Testis (tissue), 3 donors: ENCODE data around the gene KIF1B. TPM values are rescaled to one million over a fixed set of nuclear protein-coding genes. Genes with fewer than 3 reads are reported as not detected.
"Not testable (repeated sequence)": the region's sequence is repeated elsewhere in the genome, so short reads cannot be mapped to it uniquely, and the experiment has no call there.

Experiments
- DNase-seq: peaks from one replicate; pipeline ENCODE4 v3.0.0-alpha.2; 2019
- H3K27ac ChIP-seq, 2 donors: fragments of 200-600 bp; sonication (generic); one replicate each; pipeline ENCODE4 v1.5.1; 2019
- H3K27me3 ChIP-seq: fragments of 200-600 bp; sonication (generic); one replicate; pipeline ENCODE4 v1.5.1; 2019
- H3K36me3 ChIP-seq: fragments of 200-600 bp; sonication (generic); one replicate; pipeline ENCODE4 v1.5.1; 2017; ENCODE audit warnings: low read depth; ENCODE audit errors: missing control alignments
- H3K4me1 ChIP-seq: fragments of 200-600 bp; sonication (generic); one replicate; pipeline ENCODE4 v1.5.1; 2019
- H3K4me3 ChIP-seq, 2 donors: fragments of 200-600 bp; sonication (generic); one replicate each; pipeline ENCODE4 v1.5.1; 2017 to 2019
- H3K9me3 ChIP-seq: fragments of 200-600 bp; sonication (generic); one replicate; pipeline ENCODE4 v1.5.1; 2017
- CTCF ChIP-seq, 3 experiments: fragments of 450-650 bp in 2 of 3; fragments of 200-600 bp in 1 of 3; sonication (generic) in 1 of 3; IDR thresholded peaks; one replicate each; pipeline ENCODE4 v1.5.1; 2016 to 2019; ENCODE audit warnings: antibody characterized with exemption in 3 of 3, mild to moderate bottlenecking in 2 of 3, moderate library complexity in 1 of 3
- POLR2A ChIP-seq: fragments of 450-650 bp; IDR thresholded peaks from one replicate; pipeline ENCODE4 v1.6.1; 2017; ENCODE audit warnings: antibody characterized with exemption, mild to moderate bottlenecking, moderate library complexity
- WGBS, 2 donors: methylation state at CpG; one replicate each; pipeline ENCODE4 v1.1.5; 2018; 5-methylcytosine and 5-hydroxymethylcytosine counted together
- intact Hi-C: fragments of 100-400 bp; cut with DNase I; formaldehyde crosslinking; loops from one replicate; pipeline ENCODE4 v1.15.1; 2023; ENCODE audit warnings: low total_unique reads
- polyA plus RNA-seq: library from polyadenylated mRNA; stranded (reverse); fragments of 350-450 nt; fragmentation: Illumina TruSeq; extraction: RNeasy Lipid Tissue Mini Kit (QIAGEN cat#74804); gene quantifications from one replicate; pipeline ENCODE4 v1.2.3, GENCODE V29; 2014; ENCODE audit warnings: low read depth, low replicate concordance; ENCODE audit not compliant: insufficient read depth
- total RNA-seq, 2 donors: library from RNA; depleted of rRNA; stranded (reverse); fragments of >200 nt; gene quantifications; one replicate each; pipeline ENCODE4 v1.2.3, GENCODE V29; 2016

KIF1B gene
- total and polyA plus RNA-seq, 3 donors from 2014 or later: 64.5 to 119 (median 71.2) TPM

- no peaks in the 10 kb centered on the region for H3K9me3 ChIP-seq
- H3K4me3 ChIP-seq: no peak overlapping the region
- DNase-seq: no peak
- intact Hi-C loops: no loop called here
- H3K27me3 ChIP-seq: no peaks in the 10 kb centered on the region
- no peak for TF ChIP-seq POLR2A
- TF ChIP-seq CTCF (IDR thresholded peaks at IDR 0.05): no peak
- WGBS, 2 donors: 85 to 86% methylated on average over 6 of the region's 6 CpGs
- H3K27ac ChIP-seq: no peak overlapping the region
- no peaks in the 10 kb centered on the region for H3K4me1 ChIP-seq
- H3K36me3 ChIP-seq: no peaks in the 10 kb centered on the region
Measured at GRCh38 chr1:10193288-10193687, 17.1 kb upstream of the KIF1B start.

GRCh38 chr1:10195570-10195969, 14.8 kb upstream of the KIF1B start:
- Histone ChIP-seq H3K36me3 (no peaks in the 10 kb centered on the region), H3K4me1 (no peaks in the 10 kb centered on the region), H3K4me3 (no peak overlapping the region), H3K9me3 (no peaks in the 10 kb centered on the region), H3K27me3 (no peaks in the 10 kb centered on the region), H3K27ac (no peak overlapping the region)
- TF ChIP-seq POLR2A: no peak
- no peak for TF ChIP-seq CTCF (IDR thresholded peaks at IDR 0.05)
- 90 to 95% methylated on average over 6 of the region's 6 CpGs for WGBS, 2 donors
- intact Hi-C loops: no loop called here
- no peak for DNase-seq

GRCh38 chr1:10196976-10197375, 13.4 kb upstream of the KIF1B start:
- H3K27me3 ChIP-seq: no peaks in the 10 kb centered on the region
- TF ChIP-seq CTCF (IDR thresholded peaks at IDR 0.05): no peak

GRCh38 chr1:10200620-10201019, 9.8 kb upstream of the KIF1B start:
- TF ChIP-seq CTCF (IDR thresholded peaks at IDR 0.05) (no peak), POLR2A (no peak)
- Histone ChIP-seq H3K4me3 (no peak overlapping the region), H3K36me3 (no peaks in the 10 kb centered on the region), H3K9me3 (no peaks in the 10 kb centered on the region), H3K27ac (no peak overlapping the region), H3K4me1 (no peaks in the 10 kb centered on the region), H3K27me3 (no peaks in the 10 kb centered on the region)
- 93 to 96% methylated on average over 4 of the region's 4 CpGs for WGBS, 2 donors
- intact Hi-C loops: no loop called here
- no peak for DNase-seq

More at GRCh38 chr1:10196976-10197375, 13.4 kb upstream of the KIF1B start:
- no peak overlapping the region for H3K27ac ChIP-seq
- H3K36me3 ChIP-seq: no peaks in the 10 kb centered on the region
- H3K4me3 ChIP-seq: no peak overlapping the region
- peak; percentile 77 for DNase-seq
- no peaks in the 10 kb centered on the region for H3K4me1 ChIP-seq
- H3K9me3 ChIP-seq: no peaks in the 10 kb centered on the region
- 29 to 33% methylated on average over 3 of the region's 3 CpGs for WGBS, 2 donors
- intact Hi-C loops: no loop called here

GRCh38 chr1:10204003-10204642, 6.2 kb upstream of the KIF1B start:
- TF ChIP-seq POLR2A (no peak), CTCF (IDR thresholded peaks at IDR 0.05) (no peak)
- H3K4me3 ChIP-seq: no peak overlapping the region
- no peak overlapping the region for H3K27ac ChIP-seq
- H3K36me3 ChIP-seq: no peaks in the 10 kb centered on the region
- H3K27me3 ChIP-seq: no peaks in the 10 kb centered on the region
- intact Hi-C loops: no loop called here
- H3K9me3 ChIP-seq: no peaks in the 10 kb centered on the region
- peaks cover under 1% of the 10 kb centered on the region for H3K4me1 ChIP-seq
- 64 to 65% methylated on average over 7 of the region's 7 CpGs for WGBS, 2 donors
- DNase-seq: no peak

- intact Hi-C loops: not testable (repeated sequence)
Measured at GRCh38 chr1:10205206-10205605, 5.2 kb upstream of the KIF1B start.

More at GRCh38 chr1:10205206-10205605, 5.2 kb upstream of the KIF1B start:
- H3K9me3 ChIP-seq, H3K4me3 ChIP-seq, H3K27me3 ChIP-seq, DNase-seq, H3K27ac ChIP-seq, H3K36me3 ChIP-seq, H3K4me1 ChIP-seq: not testable (repeated sequence)
- 89 to 91% methylated on average over 14 of the region's 14 CpGs for WGBS, 2 donors
